ENCODE data around the gene VWC2L. TPM values are rescaled to one million over a fixed set of nuclear protein-coding genes. Genes with fewer than 3 reads are reported as not detected.

Gene VWC2L
- total RNA-seq, 1 donor from 2014 or later = not detected

DNA sequence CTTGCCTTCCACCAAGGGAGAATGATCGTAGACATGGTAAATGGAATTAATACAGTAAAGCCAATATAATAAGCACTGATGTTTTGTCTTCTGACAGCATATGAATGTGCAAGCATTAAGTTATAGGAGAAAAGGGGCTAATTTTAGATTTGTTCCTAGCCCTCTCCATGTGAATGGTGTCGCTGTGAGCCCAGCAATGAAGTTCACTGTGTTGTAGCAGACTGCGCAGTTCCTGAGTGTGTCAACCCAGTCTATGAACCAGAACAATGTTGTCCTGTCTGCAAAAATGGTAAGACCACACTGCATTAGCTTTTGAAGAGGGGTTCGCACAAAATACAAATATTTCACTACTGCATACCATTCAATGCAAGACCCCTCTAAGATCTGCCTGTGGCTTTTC, 25.6 kb downstream of the VWC2L start:
- intact Hi-C loops (cut with DNase I) = no loop called here
- Histone ChIP-seq H3K36me3 (no peaks in the 10 kb centered on the region), H3K9me3 (no peaks in the 10 kb centered on the region), H3K4me3 (no peak overlapping the region), H3K4me1 (no peaks in the 10 kb centered on the region), H3K27me3 (no peaks in the 10 kb centered on the region), H3K27ac (no peak overlapping the region)
- DNase-seq (no peak), ATAC-seq (no peak)
- TF ChIP-seq, protein P1, sequence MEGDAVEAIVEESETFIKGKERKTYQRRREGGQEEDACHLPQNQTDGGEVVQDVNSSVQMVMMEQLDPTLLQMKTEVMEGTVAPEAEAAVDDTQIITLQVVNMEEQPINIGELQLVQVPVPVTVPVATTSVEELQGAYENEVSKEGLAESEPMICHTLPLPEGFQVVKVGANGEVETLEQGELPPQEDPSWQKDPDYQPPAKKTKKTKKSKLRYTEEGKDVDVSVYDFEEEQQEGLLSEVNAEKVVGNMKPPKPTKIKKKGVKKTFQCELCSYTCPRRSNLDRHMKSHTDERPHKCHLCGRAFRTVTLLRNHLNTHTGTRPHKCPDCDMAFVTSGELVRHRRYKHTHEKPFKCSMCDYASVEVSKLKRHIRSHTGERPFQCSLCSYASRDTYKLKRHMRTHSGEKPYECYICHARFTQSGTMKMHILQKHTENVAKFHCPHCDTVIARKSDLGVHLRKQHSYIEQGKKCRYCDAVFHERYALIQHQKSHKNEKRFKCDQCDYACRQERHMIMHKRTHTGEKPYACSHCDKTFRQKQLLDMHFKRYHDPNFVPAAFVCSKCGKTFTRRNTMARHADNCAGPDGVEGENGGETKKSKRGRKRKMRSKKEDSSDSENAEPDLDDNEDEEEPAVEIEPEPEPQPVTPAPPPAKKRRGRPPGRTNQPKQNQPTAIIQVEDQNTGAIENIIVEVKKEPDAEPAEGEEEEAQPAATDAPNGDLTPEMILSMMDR (IDR thresholded peaks at IDR 0.05) = no peak

DNA sequence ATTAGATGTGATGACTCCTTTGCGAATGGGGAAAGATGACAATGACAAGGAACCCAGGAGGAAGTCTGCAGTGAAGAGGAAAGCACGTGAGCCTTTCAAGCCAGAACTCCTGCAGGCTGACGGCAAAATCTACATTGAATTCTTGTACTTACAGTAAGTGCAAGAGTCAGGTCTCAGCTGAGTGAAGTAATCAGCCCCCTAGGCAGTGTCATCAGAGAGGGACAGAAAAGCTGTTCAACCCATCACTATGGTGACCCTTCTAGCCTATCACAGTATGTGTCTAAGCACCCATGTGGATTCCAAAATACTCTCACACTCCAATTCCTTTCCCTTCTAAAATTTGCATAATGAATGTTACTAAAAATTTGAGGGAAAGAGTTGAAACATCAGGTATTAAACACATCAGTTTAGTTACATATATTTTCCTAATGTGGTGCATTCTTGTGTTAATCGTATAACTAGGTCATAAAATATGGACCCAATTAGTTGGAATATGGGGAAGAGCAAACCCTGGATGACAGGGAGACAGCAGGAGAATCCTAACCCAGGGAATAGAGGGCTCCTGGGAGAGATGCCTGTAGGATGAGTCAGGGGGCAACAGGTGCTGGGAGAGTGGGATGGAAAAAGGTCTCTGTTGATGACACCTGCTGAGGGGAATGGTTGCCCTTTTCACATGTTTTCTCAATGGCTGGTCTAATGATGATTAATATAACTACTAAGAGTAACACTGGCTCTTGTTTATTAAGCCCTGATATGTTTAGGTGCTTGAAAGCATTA, 39.5 kb downstream of the VWC2L start:
- H3K36me3 ChIP-seq = no peaks in the 10 kb centered on the region
- no peaks in the 10 kb centered on the region for H3K4me1 ChIP-seq
- H3K27ac ChIP-seq = no peak overlapping the region
- ATAC-seq (no peak), DNase-seq (no peak)
- H3K9me3 ChIP-seq = no peaks in the 10 kb centered on the region
- intact Hi-C loops (cut with DNase I) = no loop called here
- TF ChIP-seq, protein P1 (IDR thresholded peaks at IDR 0.05) = no peak
- H3K27me3 ChIP-seq = no peaks in the 10 kb centered on the region
- no peak overlapping the region for H3K4me3 ChIP-seq

DNA sequence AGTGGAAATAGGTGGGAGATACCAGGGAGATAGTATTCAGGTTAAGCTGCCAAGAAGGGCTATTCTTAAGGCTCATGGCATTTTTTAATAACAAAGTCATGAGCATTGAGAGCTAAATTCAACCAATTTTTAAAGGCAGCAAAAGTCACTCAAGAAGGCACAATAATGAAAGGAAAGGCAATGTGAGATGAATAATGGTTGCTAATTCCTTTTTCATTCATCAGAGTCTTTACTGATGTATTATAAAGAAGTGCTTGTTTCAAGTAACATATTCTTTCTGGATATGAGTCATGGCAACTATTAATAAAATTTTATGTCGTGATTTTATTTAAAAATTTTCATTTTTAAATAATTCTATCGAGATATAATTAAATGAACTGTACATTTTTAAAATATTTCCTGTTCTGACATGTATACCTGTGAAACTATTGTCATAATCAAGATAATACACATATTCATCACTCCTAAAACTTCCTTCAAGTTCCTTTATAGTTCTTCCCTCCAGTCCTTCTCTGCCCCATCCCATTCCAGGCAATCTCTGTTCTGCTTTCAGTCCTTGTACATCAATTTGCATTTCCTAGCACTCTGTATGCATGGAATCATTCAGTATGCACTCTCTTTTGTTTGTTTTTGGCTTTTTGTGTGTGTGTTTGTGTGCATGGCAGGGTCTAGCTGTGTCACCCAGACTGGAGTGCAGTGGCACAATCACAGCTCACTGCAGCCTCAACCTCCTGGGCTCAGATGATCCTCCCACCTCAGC, 40.8 kb downstream of the VWC2L start:
- DNase-seq (no peak), ATAC-seq (no peak)
- intact Hi-C loops (cut with DNase I) = no loop called here
- TF ChIP-seq, protein P1 (IDR thresholded peaks at IDR 0.05) = no peak
- Histone ChIP-seq H3K27me3 (no peaks in the 10 kb centered on the region), H3K36me3 (no peaks in the 10 kb centered on the region), H3K9me3 (no peaks in the 10 kb centered on the region), H3K27ac (no peak overlapping the region), H3K4me1 (no peaks in the 10 kb centered on the region), H3K4me3 (no peak overlapping the region)

DNA sequence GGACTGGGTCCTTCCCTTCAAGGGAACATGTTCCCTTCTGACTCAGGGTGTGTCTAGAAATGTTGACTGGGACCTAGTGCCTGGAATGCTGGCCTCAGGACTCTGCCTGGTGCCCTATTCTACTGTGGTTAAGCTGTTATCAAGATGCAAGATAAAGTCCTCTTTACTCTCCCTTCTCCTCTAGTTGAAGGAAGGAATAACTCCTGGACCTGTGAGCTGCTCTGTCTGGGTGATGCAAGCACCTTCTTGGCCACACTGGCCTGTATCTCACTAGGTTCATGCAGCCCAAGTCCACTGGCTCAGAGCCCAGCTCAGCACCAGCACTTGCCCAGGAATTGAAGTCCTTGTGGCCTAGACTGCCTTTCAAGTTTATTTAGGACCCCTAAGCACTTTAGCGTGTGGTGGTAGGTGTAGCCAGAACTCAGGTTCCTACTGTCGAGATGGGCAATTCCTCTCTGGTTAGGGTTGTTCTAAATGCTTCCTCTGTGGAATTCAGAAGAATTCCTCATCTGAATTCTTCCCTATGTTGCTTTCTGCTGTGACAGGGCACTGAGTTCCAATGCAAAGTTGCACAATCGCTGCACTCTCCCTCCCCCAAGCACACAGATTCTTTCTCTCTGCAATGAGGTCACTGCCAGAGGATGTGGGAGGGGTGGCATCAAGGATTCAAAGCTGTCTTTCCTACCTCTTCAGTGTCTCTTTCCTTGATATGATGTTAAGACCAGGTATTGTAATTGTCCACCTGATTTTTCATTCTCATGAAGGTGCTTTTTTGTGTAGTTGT, 54.7 kb downstream of the VWC2L start:
- DNase-seq = no peak
- Histone ChIP-seq H3K27ac (no peak overlapping the region), H3K9me3 (no peaks in the 10 kb centered on the region), H3K36me3 (no peaks in the 10 kb centered on the region), H3K4me1 (no peaks in the 10 kb centered on the region), H3K27me3 (no peaks in the 10 kb centered on the region), H3K4me3 (no peak overlapping the region)
- intact Hi-C loops (cut with DNase I) = no loop called here
- peak; percentile 33 for ATAC-seq
- TF ChIP-seq, protein P1 (IDR thresholded peaks at IDR 0.05) = no peak

DNA sequence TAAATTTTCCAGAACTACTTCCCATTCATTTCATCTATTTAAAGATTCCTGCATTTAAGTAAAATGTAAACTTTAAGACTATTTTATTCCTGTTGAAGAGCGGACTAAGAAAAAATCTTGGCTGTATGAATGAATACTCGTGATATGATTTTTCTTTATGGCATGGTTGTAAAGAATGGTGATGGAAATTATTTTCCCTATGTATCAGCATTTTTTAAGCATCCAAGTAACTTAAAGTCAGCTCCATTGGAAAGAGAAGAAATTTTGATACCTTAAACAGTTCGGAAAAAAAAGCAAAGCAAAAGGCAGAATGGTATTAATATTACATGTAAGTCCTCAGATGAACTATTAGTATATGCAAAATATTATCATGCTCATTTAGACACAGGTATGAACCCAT, 58.9 kb downstream of the VWC2L start:
- H3K36me3 ChIP-seq = no peaks in the 10 kb centered on the region
- no peaks in the 10 kb centered on the region for H3K4me1 ChIP-seq
- DNase-seq (no peak), ATAC-seq (no peak)
- H3K9me3 ChIP-seq = no peaks in the 10 kb centered on the region
- TF ChIP-seq, protein P1 (IDR thresholded peaks at IDR 0.05) = no peak
- intact Hi-C loops (cut with DNase I) = no loop called here
- no peak overlapping the region for H3K27ac ChIP-seq
- H3K4me3 ChIP-seq = no peak overlapping the region
- no peaks in the 10 kb centered on the region for H3K27me3 ChIP-seq

Measured in upper lobe of right lung (tissue), 1 donor.